HepG2 (cell line): ENCODE measurements around the gene OPRL1. TPM values are rescaled to one million over a fixed set of nuclear protein-coding genes. Genes with fewer than 3 reads are reported as not detected.
A peak's percentile ranks its signal among the peaks of the same experiment; 100 is the strongest.

Source experiments
- CTCF ChIP-seq: sonication (generic); formaldehyde crosslinking; IDR thresholded peaks from 2 replicates; pipeline ENCODE4 v1.5.0; 2020; ENCODE audit warnings: mild to moderate bottlenecking, missing genetic modification reagents, moderate library complexity
- E2F1 ChIP-seq: sonication (generic); formaldehyde crosslinking; IDR thresholded peaks from 2 replicates; pipeline ENCODE4 v1.5.0; 2020; ENCODE audit warnings: missing genetic modification reagents
- HOXA9 ChIP-seq: sonication (generic); formaldehyde crosslinking; IDR thresholded peaks from 2 replicates; pipeline ENCODE4 v1.8.1; 2022; ENCODE audit warnings: missing genetic modification reagents, mild to moderate bottlenecking, moderate library complexity, borderline replicate concordance
- MAZ ChIP-seq, 2 experiments: sonication (generic) in 1 of 2; formaldehyde crosslinking in 1 of 2; IDR thresholded peaks; 2 replicates each; pipeline versions ENCODE4 v1.5.0 to v1.6.1; 2012 to 2020; ENCODE audit warnings: low read depth in 2 of 2, mild to moderate bottlenecking in 2 of 2, borderline replicate concordance in 1 of 2, improper control_type of control experiment in 1 of 2, low read length in 1 of 2, missing genetic modification reagents in 1 of 2, moderate library complexity in 1 of 2
- MED8 ChIP-seq: sonication (generic); formaldehyde crosslinking; IDR thresholded peaks from 2 replicates; pipeline ENCODE4 v1.8.1; 2023; ENCODE audit warnings: mild to moderate bottlenecking, missing genetic modification reagents; ENCODE audit not compliant: insufficient replicate concordance
- REXO4 ChIP-seq: sonication (generic); formaldehyde crosslinking; IDR thresholded peaks from 2 replicates; pipeline ENCODE4 v1.8.0; 2022; ENCODE audit warnings: missing genetic modification reagents, mild to moderate bottlenecking, borderline replicate concordance
- ZBTB25 ChIP-seq: IDR thresholded peaks from 2 replicates; pipeline ENCODE4 v1.6.1; 2018; ENCODE audit warnings: missing genetic modification reagents
- ZHX2 ChIP-seq, 2 experiments: sonication (generic) in 1 of 2; formaldehyde crosslinking in 1 of 2; IDR thresholded peaks; 2 replicates each; pipeline versions ENCODE4 v1.6.1 to v1.9.0; 2014 to 2022; ENCODE audit warnings: antibody characterized with exemption in 1 of 2, borderline replicate concordance in 1 of 2, inconsistent platforms in 1 of 2, low read depth in 1 of 2, missing genetic modification reagents in 1 of 2
- ZNF264 ChIP-seq: sonication (generic); formaldehyde crosslinking; IDR thresholded peaks from 2 replicates; pipeline ENCODE4 v1.4.0; 2020; ENCODE audit warnings: missing genetic modification reagents
- ZNF510 ChIP-seq: sonication (generic); formaldehyde crosslinking; IDR thresholded peaks from 2 replicates; pipeline ENCODE4 v1.4.0; 2020; ENCODE audit warnings: low read depth, mild to moderate bottlenecking, missing genetic modification reagents
- ZNF557 ChIP-seq: sonication (generic); formaldehyde crosslinking; IDR thresholded peaks from 2 replicates; pipeline ENCODE4 v1.4.0; 2020; ENCODE audit warnings: missing genetic modification reagents
- ZNF703 ChIP-seq: sonication (generic); formaldehyde crosslinking; IDR thresholded peaks from 2 replicates; pipeline ENCODE4 v1.5.1; 2020; ENCODE audit warnings: missing genetic modification reagents, mild to moderate bottlenecking, moderate library complexity, borderline replicate concordance
- ZNF724P ChIP-seq: sonication (generic); formaldehyde crosslinking; IDR thresholded peaks from 2 replicates; pipeline ENCODE4 v1.8.0; 2022; ENCODE audit warnings: missing genetic modification reagents, borderline replicate concordance
- ZNF839 ChIP-seq: sonication (generic); formaldehyde crosslinking; IDR thresholded peaks from 2 replicates; pipeline ENCODE4 v1.4.0; 2020; ENCODE audit warnings: missing genetic modification reagents, mild to moderate bottlenecking, borderline replicate concordance
- polyA plus RNA-seq, 8 experiments: library from polyadenylated mRNA; depleted of rRNA in 3 of 8; stranded (reverse) in 7 of 8; unstranded in 1 of 8; fragments of >200 nt; fragmentation: Illumina TruSeq in 4 of 8; extraction: Trizol in 4 of 8; gene quantifications; 2 replicates each; pipeline versions ENCODE4 v1.2.1 to v1.2.3, GENCODE V29; 2011 to 2016; ENCODE audit warnings: low read depth in 4 of 8, missing spikeins in 1 of 8, mixed read lengths in 1 of 8; ENCODE audit not compliant: insufficient read depth in 1 of 8
- total RNA-seq, 5 experiments: library from RNA; depleted of rRNA; stranded (reverse); fragments of >200 nt; fragmentation: Illumina TruSeq; extraction: Trizol; gene quantifications; 2 replicates each; pipeline ENCODE4 v1.2.3, GENCODE V29; 2016; ENCODE audit warnings: low read depth in 1 of 5
- TF ChIP-seq, protein P1 (sequence below), 2 experiments: sonication (generic) in 1 of 2; formaldehyde crosslinking in 1 of 2; IDR thresholded peaks; 2 replicates each; pipeline versions ENCODE4 v1.5.1 to v1.6.1; 2011 to 2020; ENCODE audit warnings: borderline replicate concordance in 1 of 2, low read depth in 1 of 2, low read length in 1 of 2, mild to moderate bottlenecking in 1 of 2, missing genetic modification reagents in 1 of 2, moderate library complexity in 1 of 2

OPRL1 gene
- total and polyA plus RNA-seq, 2 of the 13 experiments (the other 11 are each of a cell fraction or from before 2014, with no cell fraction given): 0.35 to 0.71 TPM

DNA sequence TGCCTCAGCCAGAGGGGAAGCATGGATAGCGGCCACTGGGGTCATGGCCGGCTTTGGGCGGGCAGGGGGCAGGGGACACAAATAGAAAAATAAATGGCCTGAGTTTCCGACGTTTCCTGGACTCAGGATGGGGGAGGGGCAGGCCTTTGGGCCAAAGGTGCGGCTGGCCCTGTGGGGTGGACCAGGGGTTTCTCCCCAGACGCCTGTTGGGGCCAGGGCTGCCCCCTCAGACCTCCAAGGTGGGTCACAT lies 23.3 kb upstream of the OPRL1 start (continued):
- TF ChIP-seq, protein P1, sequence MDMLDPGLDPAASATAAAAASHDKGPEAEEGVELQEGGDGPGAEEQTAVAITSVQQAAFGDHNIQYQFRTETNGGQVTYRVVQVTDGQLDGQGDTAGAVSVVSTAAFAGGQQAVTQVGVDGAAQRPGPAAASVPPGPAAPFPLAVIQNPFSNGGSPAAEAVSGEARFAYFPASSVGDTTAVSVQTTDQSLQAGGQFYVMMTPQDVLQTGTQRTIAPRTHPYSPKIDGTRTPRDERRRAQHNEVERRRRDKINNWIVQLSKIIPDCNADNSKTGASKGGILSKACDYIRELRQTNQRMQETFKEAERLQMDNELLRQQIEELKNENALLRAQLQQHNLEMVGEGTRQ (IDR thresholded peaks at IDR 0.05; ENCODE audit: low read depth, low read length): no peak
- TF ChIP-seq, protein P1 (CRISPR knock-in tag; IDR thresholded peaks at IDR 0.05; ENCODE audit: borderline replicate concordance): no peak; the same call in 1 of the 2 replicates
- TF ChIP-seq ZBTB25 (no peak), E2F1 (CRISPR knock-in tag) (no peak), HOXA9 (CRISPR knock-in tag) (no peak), ZHX2 (IDR thresholded peaks at IDR 0.05; ENCODE audit: low read depth) (0 out of 2 replicates have a peak, but pooled peaks have one; percentile 29), ZHX2 (CRISPR knock-in tag; IDR thresholded peaks at IDR 0.05; ENCODE audit: borderline replicate concordance) (no peak), ZNF703 (CRISPR knock-in tag) (no peak), MED8 (CRISPR knock-in tag) (peak; percentile 18), ZNF264 (CRISPR knock-in tag) (no peak), ZNF724P (CRISPR knock-in tag) (no peak), CTCF (CRISPR knock-in tag) (peak; percentile 15; the same call in 1 of the 2 replicates), ZNF557 (CRISPR knock-in tag) (no peak), MAZ (IDR thresholded peaks at IDR 0.05; ENCODE audit: borderline replicate concordance, low read depth, low read length) (peak; percentile 10; the same call in 1 of the 2 replicates), MAZ (CRISPR knock-in tag; IDR thresholded peaks at IDR 0.05; ENCODE audit: low read depth) (no peak), ZNF839 (no peak; the same call in 1 of the 2 replicates), REXO4 (CRISPR knock-in tag) (no peak), ZNF510 (CRISPR knock-in tag) (no peak)
